ENCODE measurements around the gene EPB41L2.

GRCh38 chr6:131004936-131005335 lies 58.1 kb downstream of the EPB41L2 start:
- TF ChIP-seq CTCF (IDR thresholded peaks at IDR 0.05; ENCODE audit: low read depth, low read length) (no peak), EZH2phosphoT487 (IDR thresholded peaks at IDR 0.05; ENCODE audit: low read depth) (no peak)
